SK-N-MC (cell line): ENCODE data around the gene TWF1.

Experiments used
- DNase-seq: peaks from one replicate; pipeline ENCODE4 v3.0.0-alpha.2; 2011; ENCODE audit warnings: low read depth, low spot score
- H3K27ac ChIP-seq: fragments of 200-600 bp; sonication (generic); 2 replicates; pipeline ENCODE4 v1.5.1; 2016; ENCODE audit warnings: mixed run types
- H3K36me3 ChIP-seq: fragments of 200-600 bp; sonication (generic); 2 replicates; pipeline ENCODE4 v1.6.1; 2017; ENCODE audit warnings: antibody characterized with exemption, low read length, mixed read lengths; ENCODE audit not compliant: insufficient read depth
- H3K4me3 ChIP-seq: fragments of 200-600 bp; sonication (generic); 2 replicates; pipeline ENCODE4 v1.5.1; 2016
- H3K9ac ChIP-seq: fragments of 200-600 bp; sonication (generic); 2 replicates; pipeline ENCODE4 v1.8.0; 2017; ENCODE audit warnings: mixed run types, mixed read lengths; ENCODE audit not compliant: insufficient read length
- H3K9me3 ChIP-seq: fragments of 200-600 bp; sonication (generic); 2 replicates; pipeline ENCODE4 v1.6.1; 2017; ENCODE audit warnings: low read depth, mild to moderate bottlenecking, antibody characterized with exemption, low read length, moderate library complexity, mixed read lengths
- EZH2 ChIP-seq: fragments of 200-600 bp; sonication (generic); IDR thresholded peaks from one replicate; pipeline ENCODE4 v1.6.1; 2017; ENCODE audit warnings: antibody characterized with exemption
- FOXP2 ChIP-seq: optimal IDR thresholded peaks from 2 replicates; pipeline ENCODE3; 2011; ENCODE audit warnings: mild to moderate bottlenecking, moderate library complexity; ENCODE audit not compliant: insufficient read depth; ENCODE audit errors: extremely low read length, control extremely low read depth
- POLR2AphosphoS5 ChIP-seq: IDR thresholded peaks from 2 replicates; pipeline ENCODE4 v1.6.1; 2012; ENCODE audit warnings: mild to moderate bottlenecking, low read depth, low read length, borderline replicate concordance

TWF1 gene

DNA sequence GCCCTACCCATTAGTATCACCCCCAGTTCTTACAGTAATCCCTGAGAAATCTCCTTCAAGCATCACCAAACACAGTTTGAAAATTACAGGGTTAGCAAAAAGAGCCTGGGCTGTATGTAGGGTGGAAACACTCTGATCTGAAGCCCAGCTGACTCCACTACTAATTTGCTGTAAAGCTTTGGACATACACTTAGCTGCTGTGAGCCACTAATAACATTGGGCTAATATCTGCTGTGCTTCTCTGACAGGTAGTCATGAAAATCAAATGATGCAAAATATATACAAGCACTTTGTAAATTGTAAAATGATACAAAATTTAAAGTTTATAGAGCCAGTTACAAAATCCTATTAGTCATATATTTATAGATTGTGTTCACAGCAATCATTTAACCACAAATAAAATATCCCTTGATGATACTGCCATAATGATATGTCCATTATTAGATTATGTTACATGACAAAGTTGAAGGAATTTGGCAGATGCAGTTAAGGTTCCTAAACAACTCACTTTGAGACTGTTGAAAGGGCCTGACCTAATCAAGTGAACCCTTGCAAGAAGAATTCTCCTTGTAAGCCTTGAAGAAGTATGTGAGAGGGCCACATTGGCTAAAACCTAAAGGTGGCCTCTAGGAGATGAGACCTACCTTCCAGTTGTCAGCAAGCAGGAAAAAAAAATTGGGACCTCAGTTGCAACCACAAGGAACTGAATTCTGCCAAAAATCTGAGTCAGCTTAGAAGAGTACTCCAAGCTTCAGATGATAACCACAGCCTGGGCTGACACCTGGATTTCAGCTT lies 19.0 kb downstream of the TWF1 start:
- Histone ChIP-seq H3K36me3 (no peaks in the 10 kb centered on the region; the same call in 1 of the 2 replicates), H3K4me3 (no peak overlapping the region), H3K9ac (no peak overlapping the region), H3K9me3 (no peaks in the 10 kb centered on the region), H3K27ac (no peak overlapping the region)
- no peak for DNase-seq
- TF ChIP-seq EZH2, result no peak
- TF ChIP-seq FOXP2, result no peak
- no peak for TF ChIP-seq POLR2AphosphoS5

DNA sequence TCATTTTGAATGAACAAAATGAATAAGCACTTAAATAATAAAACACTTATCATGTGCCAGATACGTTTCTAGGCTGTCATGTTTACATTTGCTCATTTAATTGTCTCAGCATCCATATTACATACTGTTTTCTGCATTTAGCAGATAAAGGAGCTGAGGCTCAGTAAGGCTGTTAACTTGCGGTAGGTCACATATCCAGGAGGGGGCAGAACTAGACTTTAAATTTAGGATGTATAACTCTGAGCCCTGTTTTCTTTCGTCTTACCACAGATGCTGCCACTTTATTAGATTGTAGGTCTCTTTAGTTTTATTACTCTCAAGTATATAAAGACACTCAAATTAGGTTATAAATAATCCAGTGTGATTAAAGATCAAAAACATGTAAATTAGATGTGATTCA lies 29.6 kb downstream of the TWF1 start:
- Histone ChIP-seq H3K9ac (no peak overlapping the region), H3K9me3 (no peaks in the 10 kb centered on the region), H3K4me3 (no peak overlapping the region), H3K36me3 (peaks cover 15% of the 10 kb centered on the region; the same call in 1 of the 2 replicates), H3K27ac (no peak overlapping the region)
- no peak for DNase-seq
- TF ChIP-seq POLR2AphosphoS5, result no peak
- TF ChIP-seq FOXP2, result no peak
- no peak for TF ChIP-seq EZH2

DNA sequence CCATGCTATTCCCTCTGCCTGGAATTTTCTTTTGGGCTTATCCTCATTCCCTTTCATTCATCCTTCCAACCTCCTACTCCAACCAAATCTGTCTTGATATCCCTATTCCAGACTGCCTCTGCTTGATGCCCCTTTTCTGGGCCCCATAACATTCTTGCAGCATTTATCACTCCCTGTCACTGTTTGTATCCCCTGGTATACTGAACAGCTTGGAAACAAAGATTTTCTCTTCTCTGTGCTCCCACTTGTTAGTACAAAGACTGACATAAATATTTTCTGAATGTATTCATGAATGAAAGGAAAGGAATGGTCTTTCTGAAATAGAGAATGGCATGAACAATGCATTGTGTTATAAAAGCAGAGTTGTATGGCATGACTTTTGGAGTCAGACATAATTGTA lies 39.8 kb downstream of the TWF1 start:
- Histone ChIP-seq H3K27ac (no peak overlapping the region), H3K4me3 (no peak overlapping the region), H3K9me3 (no peaks in the 10 kb centered on the region), H3K36me3 (peaks cover 12% of the 10 kb centered on the region; the same call in 1 of the 2 replicates), H3K9ac (no peak overlapping the region)
- no peak for TF ChIP-seq EZH2
- TF ChIP-seq POLR2AphosphoS5, result no peak
- no peak for TF ChIP-seq FOXP2
- DNase-seq, result no peak

DNA sequence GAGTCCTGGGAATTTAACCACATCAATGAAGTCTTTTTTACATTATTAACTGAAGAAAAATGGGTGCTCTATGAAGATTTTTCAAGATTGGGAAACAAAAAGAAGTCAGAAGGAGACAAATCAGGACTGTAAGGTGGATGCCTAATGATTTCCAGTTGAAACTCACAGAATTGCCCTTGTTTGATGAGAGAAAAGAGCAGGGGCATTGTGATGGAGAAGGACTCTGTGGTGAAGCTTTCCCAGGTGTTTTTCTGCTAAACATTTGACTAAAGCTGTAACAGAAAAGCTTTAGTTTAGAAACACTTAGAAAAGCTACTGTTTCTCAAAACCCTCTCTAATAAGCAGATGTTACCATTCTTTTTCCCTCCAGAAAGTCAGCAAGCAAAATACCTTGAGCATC lies 41.6 kb downstream of the TWF1 start:
- Histone ChIP-seq H3K4me3 (no peak overlapping the region), H3K9ac (no peak overlapping the region), H3K27ac (no peak overlapping the region), H3K9me3 (no peaks in the 10 kb centered on the region), H3K36me3 (no peaks in the 10 kb centered on the region)
- DNase-seq, result no peak
- TF ChIP-seq FOXP2, result no peak
- no peak for TF ChIP-seq EZH2
- TF ChIP-seq POLR2AphosphoS5, result no peak

DNA sequence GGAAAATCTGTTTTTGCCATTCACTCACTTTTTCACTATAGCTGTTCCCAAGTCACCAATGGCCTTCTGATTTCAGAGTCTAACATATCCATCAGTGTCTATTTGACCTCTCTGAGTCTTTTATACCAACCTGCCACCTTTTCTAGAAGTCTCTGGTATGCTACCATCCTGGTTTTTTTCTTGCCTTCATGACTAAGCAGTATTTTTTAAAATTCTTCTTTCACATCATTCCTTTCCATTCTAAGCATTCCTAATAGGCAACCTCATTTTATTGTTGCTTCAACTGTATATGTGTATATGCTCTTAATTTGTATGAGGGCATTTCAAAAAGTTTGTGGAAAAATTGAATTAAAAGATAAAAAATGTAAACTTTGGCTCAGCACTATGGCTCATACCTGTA lies 42.3 kb downstream of the TWF1 start:
- H3K4me3 ChIP-seq, result no peak overlapping the region
- H3K9ac ChIP-seq, result no peak overlapping the region
- H3K27ac ChIP-seq, result no peak overlapping the region
- TF ChIP-seq FOXP2 (no peak), EZH2 (no peak), POLR2AphosphoS5 (no peak)
- no peaks in the 10 kb centered on the region for H3K9me3 ChIP-seq
- H3K36me3 ChIP-seq, result no peaks in the 10 kb centered on the region
- DNase-seq, result no peak

DNA sequence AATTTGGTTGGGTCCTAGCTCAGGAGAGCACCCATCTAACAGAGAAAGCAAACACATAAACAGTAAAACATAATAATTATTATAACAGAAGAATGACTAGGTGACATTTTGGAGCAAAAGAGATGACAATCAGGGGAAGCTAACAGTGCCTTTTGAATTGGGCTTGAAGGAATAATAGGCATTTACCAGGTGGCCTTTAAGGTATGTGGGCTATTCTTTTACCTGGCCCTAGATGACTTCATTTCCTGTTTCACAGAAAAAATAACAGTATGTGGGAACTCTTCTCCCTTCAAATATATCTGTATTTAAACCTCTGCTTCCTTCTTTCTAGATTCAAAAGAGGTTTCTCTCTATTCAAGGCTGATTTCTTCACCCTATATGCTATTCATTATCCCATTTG lies 43.5 kb downstream of the TWF1 start:
- Histone ChIP-seq H3K27ac (no peak overlapping the region), H3K4me3 (no peak overlapping the region), H3K9ac (no peak overlapping the region), H3K36me3 (no peaks in the 10 kb centered on the region), H3K9me3 (no peaks in the 10 kb centered on the region)
- TF ChIP-seq EZH2, result no peak
- TF ChIP-seq FOXP2, result no peak
- TF ChIP-seq POLR2AphosphoS5, result no peak
- no peak for DNase-seq

DNA sequence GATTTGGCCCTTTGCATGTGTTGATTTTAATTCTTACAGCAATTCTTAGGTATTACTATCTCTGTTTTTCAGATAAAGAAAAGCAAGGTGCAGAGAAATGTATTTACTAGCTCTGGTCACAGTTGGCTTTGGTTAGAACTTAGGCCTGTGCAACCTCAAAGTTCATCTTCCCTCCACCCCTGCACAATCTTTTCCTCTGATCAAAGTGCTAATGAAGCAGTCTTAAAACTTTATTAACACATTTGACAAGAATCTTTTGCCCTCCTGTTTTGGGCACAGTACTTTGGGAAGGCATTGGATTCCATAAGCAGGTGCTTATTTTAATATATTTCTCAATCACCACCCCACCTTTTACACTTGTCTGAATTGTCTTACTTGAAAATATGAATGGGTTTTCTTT lies 44.6 kb downstream of the TWF1 start:
- Histone ChIP-seq H3K27ac (no peak overlapping the region), H3K9ac (no peak overlapping the region), H3K36me3 (no peaks in the 10 kb centered on the region), H3K4me3 (no peak overlapping the region), H3K9me3 (no peaks in the 10 kb centered on the region)
- DNase-seq, result no peak
- no peak for TF ChIP-seq FOXP2

DNA sequence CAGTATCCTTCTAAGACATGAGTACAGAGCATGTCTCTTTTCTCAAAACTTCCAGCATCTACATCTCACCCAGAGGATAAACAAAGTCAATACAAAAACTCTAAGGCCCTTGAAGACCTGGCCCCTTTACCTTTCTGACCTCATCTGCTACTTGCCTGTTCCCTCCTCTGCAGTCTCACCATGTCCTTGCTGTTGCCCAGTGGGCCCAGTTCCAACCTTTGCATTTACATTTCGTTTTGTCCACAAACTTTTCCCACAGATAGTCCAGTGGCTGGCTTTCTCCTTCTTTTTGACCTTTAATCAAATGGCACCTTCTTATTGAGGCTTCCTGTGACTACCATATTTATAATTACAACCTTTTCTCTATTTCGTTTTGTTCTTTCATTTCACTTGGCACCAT lies 45.7 kb downstream of the TWF1 start:
- H3K9ac ChIP-seq, result no peak overlapping the region

More for the DNA sequence above, 45.7 kb downstream of the TWF1 start:
- no peak for TF ChIP-seq FOXP2
- no peak for DNase-seq
- Histone ChIP-seq H3K27ac (no peak overlapping the region), H3K36me3 (peaks cover 4% of the 10 kb centered on the region; the same call in 1 of the 2 replicates), H3K4me3 (peak overlapping the region; percentile 84; the same call in 1 of the 2 replicates), H3K9me3 (no peaks in the 10 kb centered on the region; the same call in 1 of the 2 replicates)
